Ascending aorta (tissue), 2 donors: ENCODE data around the gene NPC1L1. TPM values are rescaled to one million over a fixed set of nuclear protein-coding genes. Genes with fewer than 3 reads are reported as not detected.

Source experiments
- DNase-seq, 2 donors: peaks; one replicate each; pipeline ENCODE4 v3.0.0-alpha.2; 2019; ENCODE audit warnings: low spot score in 2 of 2
- H3K27ac ChIP-seq, 2 donors: fragments of 200-600 bp; sonication (generic); one replicate each; pipeline ENCODE4 v1.5.1; 2016 to 2017; ENCODE audit warnings: mild to moderate bottlenecking in 1 of 2
- H3K27me3 ChIP-seq: fragments of 200-600 bp; sonication (generic); one replicate; pipeline ENCODE4 v1.5.1; 2017
- H3K36me3 ChIP-seq, 2 donors: fragments of 200-600 bp; sonication (generic); one replicate each; pipeline ENCODE4 v1.5.1; 2016
- H3K4me1 ChIP-seq, 2 donors: fragments of 200-600 bp; sonication (generic); one replicate each; pipeline ENCODE4 v1.5.1; 2016 to 2017; ENCODE audit warnings: mild to moderate bottlenecking in 1 of 2
- H3K4me3 ChIP-seq, 2 donors: fragments of 200-600 bp; sonication (generic); one replicate each; pipeline ENCODE4 v1.5.1; 2016 to 2017; ENCODE audit warnings: mild to moderate bottlenecking in 1 of 2
- H3K9me3 ChIP-seq, 2 donors: fragments of 200-600 bp; sonication (generic); one replicate each; pipeline ENCODE4 v1.5.1; 2016
- CTCF ChIP-seq, 3 experiments: fragments of 200-600 bp in 2 of 3; fragments of 450-650 bp in 1 of 3; sonication (generic) in 2 of 3; IDR thresholded peaks; one replicate each; pipeline ENCODE4 v1.5.1; 2016 to 2019; ENCODE audit warnings: antibody characterized with exemption in 3 of 3, mild to moderate bottlenecking in 1 of 3, moderate library complexity in 1 of 3
- intact Hi-C: fragments of 100-400 bp; cut with DNase I; formaldehyde crosslinking; loops from one replicate; pipeline ENCODE4 v1.15.1; 2023
- total RNA-seq: library from RNA; depleted of rRNA; stranded (reverse); fragments of >200 nt; gene quantifications from one replicate; pipeline ENCODE4 v1.1.0, GENCODE V29; 2016

The NPC1L1 gene
- total RNA-seq, 1 donor from 2014 or later = not detected

DNA sequence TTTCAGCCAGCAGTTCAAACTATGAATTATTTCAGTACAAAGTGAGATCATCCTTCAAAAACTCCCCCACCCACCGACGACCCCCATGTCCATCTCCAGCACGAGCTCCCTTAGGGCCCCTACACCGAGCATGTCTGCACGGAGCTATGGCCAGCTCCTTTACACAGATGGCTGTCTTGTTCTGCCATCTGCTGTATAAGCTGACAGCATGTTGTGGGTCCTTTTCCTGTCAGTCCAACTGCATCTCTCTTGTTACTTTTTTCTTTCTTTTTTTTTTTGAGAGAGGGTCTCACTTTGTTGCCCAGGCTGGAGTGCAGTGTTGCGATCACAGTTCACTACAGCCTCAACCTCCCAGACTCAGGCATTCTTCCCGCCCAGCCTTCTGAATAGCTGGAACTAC lies 21.6 kb downstream of the NPC1L1 start:
- H3K27me3 ChIP-seq = no peaks in the 10 kb centered on the region
- DNase-seq = no peak
- intact Hi-C loops = no loop called here
- no peak overlapping the region for H3K4me3 ChIP-seq
- peaks cover 0 to 4% of the 10 kb centered on the region in 2 donors for H3K9me3 ChIP-seq
- H3K4me1 ChIP-seq = no peaks in the 10 kb centered on the region
- TF ChIP-seq CTCF (IDR thresholded peaks at IDR 0.05) = no peak
- peaks cover 0 to 3% of the 10 kb centered on the region in 2 donors for H3K36me3 ChIP-seq
- H3K27ac ChIP-seq = no peak overlapping the region

- H3K27ac ChIP-seq = no peak overlapping the region
- peaks cover 0 to 3% of the 10 kb centered on the region in 2 donors for H3K36me3 ChIP-seq
- TF ChIP-seq CTCF (IDR thresholded peaks at IDR 0.05) = no peak
- H3K9me3 ChIP-seq = no peaks in the 10 kb centered on the region
- no peak for DNase-seq
- no peaks in the 10 kb centered on the region for H3K27me3 ChIP-seq
- intact Hi-C loops = no loop called here
- H3K4me3 ChIP-seq = no peak overlapping the region
- H3K4me1 ChIP-seq = no peaks in the 10 kb centered on the region
These were observed 22.4 kb downstream of the NPC1L1 start for GRCh38 chr7:44518761-44519160.

DNA sequence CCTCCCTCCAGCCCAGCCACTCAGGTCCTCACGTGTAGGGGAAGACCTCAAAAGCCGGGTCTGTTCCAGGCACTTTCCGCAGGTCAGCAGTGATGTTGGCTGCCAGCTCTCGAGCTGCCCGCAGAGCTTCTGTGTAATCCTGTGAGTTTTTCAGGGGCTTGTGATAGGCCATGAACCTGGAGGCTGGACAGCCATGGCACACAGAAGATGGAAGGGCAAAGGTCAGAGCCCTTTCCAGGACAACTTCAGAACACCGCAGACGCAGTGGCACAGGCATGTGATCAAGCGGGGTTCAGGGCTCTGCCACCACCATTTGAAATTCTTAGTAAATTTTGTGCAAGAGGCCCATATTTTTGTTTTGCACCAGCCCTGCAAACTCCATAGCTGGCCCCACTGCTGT lies 24.0 kb downstream of the NPC1L1 start:
- Histone ChIP-seq H3K9me3 (no peaks in the 10 kb centered on the region), H3K4me1 (no peaks in the 10 kb centered on the region), H3K4me3 (no peak overlapping the region), H3K27ac (no peak overlapping the region), H3K36me3 (peaks cover 0 to 3% of the 10 kb centered on the region in 2 donors), H3K27me3 (no peaks in the 10 kb centered on the region)
- no peak for DNase-seq
- intact Hi-C loops = no loop called here
- no peak for TF ChIP-seq CTCF (IDR thresholded peaks at IDR 0.05)

GRCh38 chr7:44515590-44516268 lies 25.4 kb downstream of the NPC1L1 start:
- Histone ChIP-seq H3K4me1 (no peaks in the 10 kb centered on the region), H3K9me3 (no peaks in the 10 kb centered on the region), H3K4me3 (no peak overlapping the region), H3K36me3 (no peaks in the 10 kb centered on the region), H3K27me3 (no peaks in the 10 kb centered on the region), H3K27ac (no peak overlapping the region)
- TF ChIP-seq CTCF (IDR thresholded peaks at IDR 0.05) = no peak
- intact Hi-C loops = no loop called here
- DNase-seq = no peak

- TF ChIP-seq CTCF (IDR thresholded peaks at IDR 0.05) = no peak
- Histone ChIP-seq H3K27ac (no peak overlapping the region), H3K4me3 (no peak overlapping the region), H3K4me1 (no peaks in the 10 kb centered on the region), H3K27me3 (no peaks in the 10 kb centered on the region), H3K36me3 (no peaks in the 10 kb centered on the region), H3K9me3 (peaks cover 0 to 4% of the 10 kb centered on the region in 2 donors)
- DNase-seq = no peak
- intact Hi-C loops = no loop called here
These were observed 28.4 kb downstream of the NPC1L1 start for GRCh38 chr7:44512736-44513135.
